ENCODE measurements around the gene TENM4. TPM values are rescaled to one million over a fixed set of nuclear protein-coding genes. Genes with fewer than 3 reads are reported as not detected.

The TENM4 gene
- total RNA-seq, 1 donor from 2014 or later: 11.9 TPM

- no peak for DNase-seq (ENCODE audit: low spot score in 2 of 2)
- intact Hi-C loops (cut with DNase I): loop anchor here (1.0 kb wide), 1 partner anchor 31 kb away; no protein-coding TSS in a partner anchor
Observed at GRCh38 chr11:79461666-79462645, 21.1 kb upstream of the TENM4 start.

DNA sequence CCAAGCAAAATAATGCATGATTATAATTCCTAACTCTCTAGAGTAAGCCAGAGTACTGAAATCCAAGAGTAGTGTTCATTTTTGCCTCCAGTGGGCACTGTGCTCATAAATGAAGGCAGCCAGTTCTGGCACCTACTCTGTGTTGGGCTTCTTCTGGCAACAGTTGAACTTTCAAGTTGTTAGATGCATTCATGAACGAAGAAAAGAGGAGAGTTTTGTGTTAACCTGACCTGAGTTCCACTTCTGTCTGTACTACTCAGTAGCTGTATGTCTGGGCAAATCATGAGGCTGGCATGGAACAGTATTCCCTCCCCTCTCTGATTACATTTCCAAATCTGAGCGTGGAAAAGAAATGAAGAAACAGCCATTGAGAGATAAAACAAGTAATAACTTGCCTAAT, 20.3 kb upstream of the TENM4 start:
- H3K36me3 ChIP-seq: no peaks in the 10 kb centered on the region
- no peaks in the 10 kb centered on the region for H3K9me3 ChIP-seq
- no peaks in the 10 kb centered on the region for H3K27me3 ChIP-seq
- no peak overlapping the region for H3K4me3 ChIP-seq
- intact Hi-C loops (cut with DNase I): loop anchor here (1.0 kb wide), 1 partner anchor 32 kb away; no protein-coding TSS in a partner anchor
- H3K27ac ChIP-seq: no peak overlapping the region
- DNase-seq (ENCODE audit: low spot score in 2 of 2): no peak
- H3K4me1 ChIP-seq: no peaks in the 10 kb centered on the region
- TF ChIP-seq CTCF (IDR thresholded peaks at IDR 0.05): peak in 2 of 3 experiments; percentile 43 to 59

More at GRCh38 chr11:79461666-79462645, 21.1 kb upstream of the TENM4 start:
- no peak overlapping the region for H3K4me3 ChIP-seq
- no peaks in the 10 kb centered on the region for H3K27me3 ChIP-seq
- H3K9me3 ChIP-seq: no peaks in the 10 kb centered on the region
- no peaks in the 10 kb centered on the region for H3K4me1 ChIP-seq
- TF ChIP-seq CTCF (IDR thresholded peaks at IDR 0.05): no peak
- no peaks in the 10 kb centered on the region for H3K36me3 ChIP-seq
- H3K27ac ChIP-seq: no peak overlapping the region

GRCh38 chr11:79458709-79459108, 17.9 kb upstream of the TENM4 start:
- intact Hi-C loops (cut with DNase I): no loop called here
- no peaks in the 10 kb centered on the region for H3K4me1 ChIP-seq
- TF ChIP-seq CTCF (IDR thresholded peaks at IDR 0.05): no peak

DNA sequence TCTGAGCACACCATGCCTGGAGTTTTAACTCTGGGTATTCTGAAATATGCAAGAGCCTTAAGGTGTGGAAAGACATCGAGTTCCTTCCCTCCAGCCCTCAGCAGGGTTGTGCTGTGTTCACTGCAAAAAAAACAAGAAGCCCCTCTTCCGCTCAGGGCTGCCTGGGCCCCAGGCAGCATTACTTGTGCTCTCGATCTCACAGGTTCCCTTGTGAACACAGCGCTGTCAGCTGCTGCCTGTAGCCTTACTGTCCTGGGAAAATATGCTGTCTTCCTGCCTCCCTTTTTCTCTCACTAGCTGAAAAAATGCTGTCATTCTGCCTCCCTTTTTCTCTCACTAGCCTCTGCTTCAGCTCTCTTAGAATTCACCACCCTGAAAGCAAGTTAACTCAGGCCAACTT, 15.7 kb upstream of the TENM4 start:
- Histone ChIP-seq H3K4me1 (no peaks in the 10 kb centered on the region), H3K36me3 (no peaks in the 10 kb centered on the region), H3K27ac (no peak overlapping the region), H3K4me3 (no peak overlapping the region), H3K27me3 (no peaks in the 10 kb centered on the region), H3K9me3 (no peaks in the 10 kb centered on the region)
- intact Hi-C loops (cut with DNase I): no loop called here
- no peak for TF ChIP-seq CTCF (IDR thresholded peaks at IDR 0.05)
- DNase-seq (ENCODE audit: low spot score in 2 of 2): no peak

More at GRCh38 chr11:79458709-79459108, 17.9 kb upstream of the TENM4 start:
- Histone ChIP-seq H3K9me3 (no peaks in the 10 kb centered on the region), H3K27me3 (no peaks in the 10 kb centered on the region), H3K4me3 (no peak overlapping the region), H3K27ac (no peak overlapping the region), H3K36me3 (no peaks in the 10 kb centered on the region)
- no peak for DNase-seq (ENCODE audit: low spot score in 2 of 2)

- H3K4me3 ChIP-seq: no peak overlapping the region
Observed at GRCh38 chr11:79453617-79454016, 12.8 kb upstream of the TENM4 start.

More at GRCh38 chr11:79453617-79454016, 12.8 kb upstream of the TENM4 start:
- no peaks in the 10 kb centered on the region for H3K4me1 ChIP-seq
- no peaks in the 10 kb centered on the region for H3K36me3 ChIP-seq
- H3K27ac ChIP-seq: no peak overlapping the region
- H3K27me3 ChIP-seq: no peaks in the 10 kb centered on the region
- TF ChIP-seq CTCF (IDR thresholded peaks at IDR 0.05): no peak
- intact Hi-C loops (cut with DNase I): no loop called here
- no peaks in the 10 kb centered on the region for H3K9me3 ChIP-seq
- no peak for DNase-seq (ENCODE audit: low spot score in 2 of 2)
